ENCODE data around the gene ZNF565.

- TF ChIP-seq ZNF274 (CRISPR knock-in tag; IDR thresholded peaks at IDR 0.05) (no peak), NCOA1 (CRISPR knock-in tag; IDR thresholded peaks at IDR 0.05) (no peak), FOXA1 (IDR thresholded peaks at IDR 0.05) (no peak), FOXA1 (CRISPR knock-in tag; IDR thresholded peaks at IDR 0.05) (no peak), KLF11 (CRISPR knock-in tag; IDR thresholded peaks at IDR 0.05) (no peak), ZNF34 (CRISPR knock-in tag; IDR thresholded peaks at IDR 0.05; ENCODE audit: borderline replicate concordance) (no peak), KLF16 (CRISPR knock-in tag; IDR thresholded peaks at IDR 0.05) (no peak), NFE2L2 (IDR thresholded peaks at IDR 0.05; ENCODE audit: low read length) (no peak), EHMT2 (IDR thresholded peaks at IDR 0.05; ENCODE audit: borderline replicate concordance, low read depth, low read length) (no peak), ADNP (CRISPR knock-in tag; IDR thresholded peaks at IDR 0.05) (no peak)
- TF ChIP-seq, protein P1, sequence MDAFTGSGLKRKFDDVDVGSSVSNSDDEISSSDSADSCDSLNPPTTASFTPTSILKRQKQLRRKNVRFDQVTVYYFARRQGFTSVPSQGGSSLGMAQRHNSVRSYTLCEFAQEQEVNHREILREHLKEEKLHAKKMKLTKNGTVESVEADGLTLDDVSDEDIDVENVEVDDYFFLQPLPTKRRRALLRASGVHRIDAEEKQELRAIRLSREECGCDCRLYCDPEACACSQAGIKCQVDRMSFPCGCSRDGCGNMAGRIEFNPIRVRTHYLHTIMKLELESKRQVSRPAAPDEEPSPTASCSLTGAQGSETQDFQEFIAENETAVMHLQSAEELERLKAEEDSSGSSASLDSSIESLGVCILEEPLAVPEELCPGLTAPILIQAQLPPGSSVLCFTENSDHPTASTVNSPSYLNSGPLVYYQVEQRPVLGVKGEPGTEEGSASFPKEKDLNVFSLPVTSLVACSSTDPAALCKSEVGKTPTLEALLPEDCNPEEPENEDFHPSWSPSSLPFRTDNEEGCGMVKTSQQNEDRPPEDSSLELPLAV (CRISPR knock-in tag; conservative IDR thresholded peaks at IDR 0.05; ENCODE audit: low read depth): no peak
These were observed 31.2 kb downstream of the ZNF565 start for GRCh38 chr19:36183245-36183628.

Data from HepG2 (cell line).